NCI-H2107 treated with DMSO at 0.1 percent for 48 hours (cell line): ENCODE results near the gene SNN.

Experiments
- DNase-seq: peaks from one replicate; lab custom pipeline; 2025; ENCODE audit not compliant: unreplicated experiment; lab: John Stamatoyannopoulos, UW

Gene SNN

DNA sequence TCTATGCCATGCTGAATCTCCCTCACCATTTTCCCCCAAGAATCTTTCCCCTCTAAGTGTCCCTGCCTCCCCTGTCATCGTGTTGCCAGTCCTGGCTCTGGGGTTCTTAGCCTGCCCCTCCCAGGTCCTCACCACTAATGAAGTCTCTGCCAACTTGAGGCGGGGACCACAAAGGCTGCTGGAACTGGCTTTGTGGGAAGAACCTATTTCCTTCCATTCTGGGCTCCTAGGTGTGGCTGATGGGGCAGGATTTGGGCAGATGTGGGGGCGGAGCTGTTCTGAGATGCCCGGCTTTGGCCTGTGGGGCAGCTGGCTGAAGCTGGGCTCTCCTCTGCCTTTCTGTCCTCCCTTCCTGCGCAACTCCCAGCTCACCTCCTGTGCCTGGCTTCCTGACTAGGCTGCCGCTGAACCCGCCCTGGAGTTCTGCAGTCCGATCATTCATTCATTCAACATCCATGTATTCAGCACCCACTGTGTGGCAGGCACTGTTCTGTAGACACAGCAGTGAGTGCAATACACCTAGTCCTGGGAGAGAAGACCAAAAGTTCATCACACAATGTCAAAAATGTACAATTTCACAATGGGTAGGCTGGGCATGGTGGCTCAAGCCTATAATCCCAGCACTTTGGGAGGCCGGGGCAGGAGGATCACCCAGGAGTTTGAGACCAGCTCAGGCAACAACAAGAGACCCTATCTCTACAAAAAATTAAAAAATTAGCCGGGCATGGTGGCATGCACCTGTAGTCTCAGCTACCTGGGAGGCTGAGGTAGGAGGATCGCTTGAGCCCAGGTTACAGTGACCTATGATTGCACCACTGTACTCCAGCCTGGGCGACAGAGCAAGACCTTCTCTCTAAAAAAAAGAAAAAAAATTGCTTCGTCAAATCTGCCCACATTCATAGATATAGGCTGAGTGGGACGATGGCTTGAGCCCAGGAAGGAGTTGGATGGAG is 1.9 kb upstream of the SNN start:
- DNase-seq, result no peak

DNA sequence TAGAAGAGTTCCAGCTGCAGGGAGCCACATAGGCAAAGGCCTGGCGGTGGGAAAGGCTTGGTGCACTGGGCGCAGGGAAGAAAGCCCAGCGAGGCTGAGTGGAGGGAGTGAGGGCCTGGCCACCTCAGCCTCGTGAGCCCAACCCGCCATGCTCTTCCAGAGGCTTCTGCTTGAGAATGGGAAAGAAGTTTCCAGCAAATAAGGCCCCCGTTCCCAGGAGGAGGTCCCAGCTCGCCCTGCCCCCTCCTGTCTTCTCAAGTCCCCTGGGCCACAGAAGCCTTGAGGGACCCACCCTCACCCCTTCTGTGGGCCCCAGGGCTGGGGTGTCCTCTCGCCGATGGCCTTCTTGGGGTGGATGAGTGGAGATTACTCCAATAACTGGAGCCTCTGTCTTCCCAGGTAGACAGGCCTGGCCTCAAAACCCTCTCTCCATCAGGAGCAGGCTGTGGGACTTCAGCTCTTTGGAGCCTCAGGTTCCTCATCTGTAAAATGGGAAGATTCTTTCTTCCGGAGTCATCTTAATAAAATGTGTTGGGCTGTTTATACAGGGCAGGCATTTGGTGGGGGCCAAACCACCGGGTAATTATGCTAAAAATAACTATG is 933 bp upstream of the SNN start:
- DNase-seq, result no peak

DNA sequence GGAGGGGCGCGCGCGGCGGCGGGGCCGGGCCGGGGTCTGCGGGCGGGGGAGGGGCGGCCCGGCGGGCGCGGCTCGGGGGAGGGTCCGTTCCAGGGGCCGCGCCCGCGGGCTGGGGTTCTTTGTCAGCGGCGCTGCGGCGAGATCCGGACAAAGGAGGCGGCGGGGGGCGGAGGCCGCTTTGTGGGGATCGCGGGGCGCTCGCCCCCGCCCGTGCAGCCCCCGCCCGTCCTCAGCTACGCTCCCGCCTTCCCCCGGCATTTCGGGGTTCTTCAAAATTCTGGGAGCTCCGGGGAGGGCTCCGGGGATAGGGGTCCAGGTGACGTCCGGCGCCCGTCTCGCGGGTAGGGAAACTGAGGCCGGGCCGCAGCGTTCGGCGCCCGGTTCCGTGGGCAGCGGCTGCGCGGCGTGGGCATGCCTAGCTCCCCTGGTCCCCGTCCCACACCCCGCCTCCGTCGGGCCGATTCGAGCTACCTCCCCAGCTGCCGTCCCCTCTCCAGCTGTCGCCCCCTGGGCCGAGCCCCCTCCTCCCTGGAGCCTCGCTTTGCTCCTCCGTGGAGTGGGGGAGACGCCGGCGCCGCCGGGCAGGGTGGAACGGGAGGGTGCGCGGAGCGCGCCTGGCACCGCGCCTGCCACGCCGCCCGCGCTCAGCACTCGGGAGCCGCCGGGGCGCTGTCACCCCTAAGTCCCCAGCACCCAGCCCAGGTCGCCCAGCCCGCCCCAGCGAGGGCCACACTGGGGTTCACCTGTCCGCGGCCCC is 546 bp downstream of the SNN start:
- DNase-seq, result no peak

DNA sequence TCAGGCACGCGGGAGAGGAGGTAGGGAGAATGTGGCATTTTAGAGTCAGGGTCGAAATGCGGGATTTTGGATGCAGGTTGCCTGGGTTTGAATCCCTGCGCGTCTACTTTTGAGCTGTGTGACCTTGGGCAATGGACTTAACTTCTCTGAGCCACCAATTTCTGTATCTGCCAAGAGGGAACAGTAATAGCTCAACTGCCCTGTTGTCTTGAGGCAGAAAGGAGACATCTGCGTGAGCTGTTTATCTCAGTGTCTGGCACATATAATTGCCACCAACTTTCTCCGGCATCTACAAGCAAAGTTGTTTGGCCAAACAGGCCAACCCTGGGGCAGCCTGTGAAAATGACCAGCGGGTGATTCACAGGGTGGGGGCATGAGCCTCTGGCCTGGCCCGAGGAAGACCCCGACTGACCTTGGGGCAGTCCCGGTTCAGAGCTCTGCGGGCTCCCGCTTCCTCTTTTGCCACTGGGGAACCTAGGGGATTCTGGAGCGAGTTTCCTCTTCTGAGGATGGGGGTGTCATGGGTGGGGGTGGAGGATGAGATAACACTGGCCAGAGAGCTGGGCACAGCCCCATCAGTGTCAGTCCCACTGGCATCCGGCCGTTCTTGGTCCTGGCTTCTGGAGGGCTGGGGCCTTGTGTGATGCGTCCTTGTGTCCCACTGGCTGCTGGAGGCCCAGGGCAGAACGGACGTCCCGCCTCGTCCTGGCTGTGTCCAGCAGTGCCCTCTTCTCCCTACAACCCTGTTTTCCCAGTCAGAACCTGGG is 1.3 kb downstream of the SNN start:
- DNase-seq, result no peak

DNA sequence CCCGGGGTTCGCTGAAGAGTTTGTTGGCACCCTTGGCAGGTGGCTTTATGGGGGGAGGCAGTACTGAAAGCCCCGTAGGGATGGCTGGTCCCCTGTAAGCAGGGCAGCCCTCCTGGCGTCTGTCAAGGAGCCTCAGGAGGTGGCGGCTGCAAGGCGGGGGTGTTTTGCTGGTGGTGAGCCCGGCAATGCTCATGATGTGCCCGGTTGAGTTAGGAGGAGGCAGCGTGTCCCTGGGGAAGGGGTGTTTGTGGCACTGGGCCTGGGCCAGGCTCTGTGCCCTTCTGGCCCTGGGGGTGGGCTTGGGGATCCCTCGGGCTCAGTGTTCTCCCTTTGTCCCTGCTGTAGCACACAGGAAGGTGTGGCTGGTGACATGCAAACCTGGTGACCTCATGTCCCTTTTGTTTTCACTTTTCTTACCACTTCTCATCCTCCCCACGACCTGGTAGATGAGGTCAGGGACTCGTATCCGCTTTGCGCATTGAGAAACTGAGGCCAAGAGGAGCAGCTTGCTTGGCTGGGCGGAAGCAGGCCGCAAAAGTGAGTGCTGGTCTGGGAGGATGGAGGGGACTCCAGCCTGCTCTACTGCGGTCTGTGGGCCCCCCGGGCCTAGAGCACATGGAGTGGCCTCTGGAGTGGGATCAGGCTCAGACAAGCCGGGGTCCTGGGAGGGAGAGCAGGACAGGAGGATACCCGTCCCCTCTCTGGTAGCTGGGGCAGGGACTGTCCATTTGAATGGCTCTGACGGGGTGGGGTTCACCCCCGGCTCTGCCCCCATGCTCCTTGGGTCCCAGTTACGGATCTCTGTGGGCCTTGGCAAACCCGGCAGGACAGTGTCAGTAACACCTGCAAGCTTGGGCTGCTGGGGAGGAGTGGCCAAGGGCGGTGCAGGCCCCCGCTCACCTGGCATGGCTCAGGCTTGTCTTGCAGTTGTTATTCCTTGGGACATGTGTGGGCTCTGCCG is 2.2 kb downstream of the SNN start:
- DNase-seq, result no peak

DNA sequence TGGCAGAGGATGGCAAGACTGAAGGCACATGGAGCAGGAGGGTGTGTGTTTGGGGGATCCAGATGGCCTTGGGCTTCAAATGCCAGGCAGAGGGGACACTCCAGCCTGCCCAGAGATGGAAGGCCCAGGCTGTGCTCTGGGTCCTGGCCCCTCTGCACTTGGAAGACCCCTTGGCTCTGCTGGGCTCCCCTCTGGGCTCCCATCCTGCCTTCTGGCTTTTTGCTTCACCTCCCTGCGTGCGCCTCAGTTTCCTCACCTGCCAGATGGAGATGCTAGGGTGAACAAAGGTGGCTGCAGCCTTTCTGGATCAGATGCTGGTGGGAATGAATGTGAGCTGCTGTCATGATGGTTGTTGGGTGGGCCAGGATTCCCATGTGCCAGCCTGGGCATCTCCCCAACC is 3.0 kb downstream of the SNN start:
- no peak for DNase-seq

DNA sequence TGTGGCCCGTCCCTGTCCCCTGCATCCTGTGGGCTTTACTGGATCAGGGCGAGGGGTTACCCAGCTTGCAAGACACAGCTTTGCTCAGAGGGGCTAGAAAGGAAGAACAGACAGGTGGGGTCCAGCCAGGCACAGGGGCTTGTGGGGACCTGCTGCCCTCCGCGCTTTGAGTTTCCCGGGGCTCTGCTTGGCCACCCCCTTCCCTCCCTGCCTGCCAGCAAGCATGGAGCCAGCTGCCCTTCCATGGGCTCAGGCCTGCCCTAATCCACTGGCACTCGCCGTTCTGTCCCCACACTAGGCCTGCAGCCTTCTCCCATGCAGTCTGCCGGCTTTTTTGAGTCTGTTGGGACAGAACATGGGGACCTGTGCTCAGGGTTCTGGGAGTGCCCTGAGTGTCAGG is 3.4 kb downstream of the SNN start:
- DNase-seq, result no peak

DNA sequence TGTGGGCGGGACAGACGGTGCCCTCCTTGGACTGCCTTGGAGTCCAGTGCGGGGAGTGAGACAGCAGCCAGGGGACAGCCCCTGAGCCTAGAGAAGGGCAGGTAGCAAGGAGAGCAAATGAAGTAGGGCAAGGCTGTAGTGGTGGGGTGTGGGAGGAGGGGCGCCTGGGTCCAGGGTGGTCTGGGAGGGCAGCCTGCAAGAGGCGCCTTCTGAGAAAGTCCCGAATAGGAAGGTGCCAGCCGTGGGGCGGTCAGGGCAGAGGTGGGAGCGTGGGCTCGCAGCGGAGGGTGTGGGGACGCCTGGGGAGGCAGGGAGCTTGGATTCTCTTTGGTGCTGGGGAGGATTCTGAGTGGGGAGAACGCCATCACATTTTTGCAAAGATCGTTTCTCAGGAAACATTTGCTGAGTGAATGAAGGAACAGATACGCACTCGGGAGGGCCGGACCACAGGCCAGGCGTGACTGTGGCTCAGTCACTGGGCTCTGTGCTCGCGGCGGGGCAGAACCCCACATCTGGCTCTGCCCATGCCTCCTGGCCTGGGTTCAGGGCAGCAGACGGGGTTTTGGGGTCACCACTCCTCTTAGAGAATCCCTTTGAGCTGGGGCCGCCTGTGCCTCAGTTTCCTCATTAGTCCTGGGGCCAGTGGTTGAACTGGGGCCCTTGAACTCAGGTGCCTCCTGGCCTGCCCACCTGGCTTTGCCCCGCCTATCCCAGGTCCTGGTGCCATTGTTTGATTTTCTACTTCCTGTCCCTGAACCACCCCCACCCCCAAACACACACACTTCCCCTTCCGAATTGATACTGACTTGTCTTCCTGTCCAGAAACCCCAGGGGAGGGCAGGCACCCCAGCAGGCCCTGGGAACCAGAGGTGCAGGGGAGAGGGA is 4.2 kb downstream of the SNN start:
- no peak for DNase-seq

DNA sequence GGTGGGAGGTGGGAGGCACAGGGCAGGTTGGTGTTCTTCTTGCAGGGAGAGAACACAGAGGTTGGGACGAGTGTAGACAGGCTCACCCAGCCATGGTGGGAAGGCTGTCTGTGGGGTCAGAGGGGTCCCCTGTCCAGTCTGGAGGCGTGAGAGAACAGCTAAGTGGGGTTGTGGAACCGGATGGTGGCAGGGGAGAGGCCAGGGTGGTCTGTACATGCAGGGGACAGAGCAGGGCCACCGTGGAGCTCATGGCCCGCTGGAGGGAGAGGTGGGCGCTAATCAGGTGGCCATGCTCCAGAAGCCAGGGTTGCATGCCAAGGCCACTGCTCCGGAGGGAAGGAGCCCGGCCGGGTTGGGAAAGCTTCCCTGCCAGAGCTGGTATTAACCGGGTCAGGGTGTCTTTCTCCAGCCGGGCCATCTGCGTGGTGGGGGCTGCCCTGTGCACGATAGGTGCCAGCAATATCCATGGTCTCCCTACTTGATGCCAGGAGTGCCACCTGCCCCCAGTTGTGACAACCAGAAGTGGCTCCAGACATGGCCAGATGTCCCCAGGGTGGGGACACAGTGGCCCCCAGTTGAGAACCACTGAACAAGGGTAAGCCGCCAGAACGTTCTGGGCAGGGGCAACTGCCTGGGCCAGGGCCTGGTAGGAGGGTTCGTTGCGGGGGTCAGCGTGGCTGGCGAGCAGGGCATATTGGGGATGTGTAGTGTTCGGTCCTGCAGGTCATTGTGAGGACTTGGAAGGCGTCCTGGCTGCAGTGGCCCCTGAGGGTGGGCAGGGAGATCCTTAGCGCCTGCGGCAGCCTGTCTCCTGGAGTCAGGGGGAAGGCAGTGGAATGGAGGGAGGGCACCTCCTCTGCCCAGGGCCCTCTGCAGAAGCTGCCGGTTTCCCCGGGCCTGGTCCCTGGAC is 5.1 kb downstream of the SNN start:
- no peak for DNase-seq

DNA sequence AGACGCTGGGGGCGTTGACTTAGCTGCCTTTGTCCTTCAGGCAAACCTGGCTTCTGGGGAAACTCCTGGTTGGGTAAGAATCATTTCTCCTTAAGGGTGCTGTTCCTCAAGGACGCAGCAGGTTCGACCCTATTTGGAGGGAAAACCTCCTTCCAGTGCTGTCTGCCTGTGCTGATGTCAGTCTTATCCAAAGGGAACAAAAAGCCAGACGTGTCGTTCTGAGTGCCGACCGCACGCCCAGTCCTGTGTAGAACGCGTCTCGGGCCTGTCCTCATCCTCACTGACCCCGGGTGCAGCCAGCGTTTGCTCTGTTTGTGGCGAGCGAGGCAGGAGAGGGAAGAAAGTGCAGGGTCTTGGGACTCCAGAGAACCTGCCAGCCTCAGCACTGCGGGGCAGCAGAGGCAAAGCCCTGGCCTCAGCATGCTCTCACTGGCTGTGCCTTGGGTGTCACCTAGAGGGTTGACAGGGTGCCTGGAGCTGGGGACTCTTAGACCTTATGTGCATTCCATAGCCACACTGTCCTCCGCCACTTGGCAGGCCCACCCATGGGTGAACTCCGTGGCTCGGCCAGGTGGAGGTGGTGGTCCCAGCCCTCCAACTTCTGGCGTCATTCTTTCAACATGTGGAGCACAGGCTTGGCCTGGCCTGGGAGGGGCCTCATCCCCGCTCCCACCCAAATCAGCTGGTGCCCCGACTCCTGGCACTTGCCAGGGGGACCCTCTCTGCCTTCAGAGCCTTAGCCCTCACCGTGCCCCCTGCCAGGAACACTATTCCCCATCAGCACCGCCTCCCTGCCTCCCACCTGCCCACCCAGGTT is 6.0 kb downstream of the SNN start:
- no peak for DNase-seq

DNA sequence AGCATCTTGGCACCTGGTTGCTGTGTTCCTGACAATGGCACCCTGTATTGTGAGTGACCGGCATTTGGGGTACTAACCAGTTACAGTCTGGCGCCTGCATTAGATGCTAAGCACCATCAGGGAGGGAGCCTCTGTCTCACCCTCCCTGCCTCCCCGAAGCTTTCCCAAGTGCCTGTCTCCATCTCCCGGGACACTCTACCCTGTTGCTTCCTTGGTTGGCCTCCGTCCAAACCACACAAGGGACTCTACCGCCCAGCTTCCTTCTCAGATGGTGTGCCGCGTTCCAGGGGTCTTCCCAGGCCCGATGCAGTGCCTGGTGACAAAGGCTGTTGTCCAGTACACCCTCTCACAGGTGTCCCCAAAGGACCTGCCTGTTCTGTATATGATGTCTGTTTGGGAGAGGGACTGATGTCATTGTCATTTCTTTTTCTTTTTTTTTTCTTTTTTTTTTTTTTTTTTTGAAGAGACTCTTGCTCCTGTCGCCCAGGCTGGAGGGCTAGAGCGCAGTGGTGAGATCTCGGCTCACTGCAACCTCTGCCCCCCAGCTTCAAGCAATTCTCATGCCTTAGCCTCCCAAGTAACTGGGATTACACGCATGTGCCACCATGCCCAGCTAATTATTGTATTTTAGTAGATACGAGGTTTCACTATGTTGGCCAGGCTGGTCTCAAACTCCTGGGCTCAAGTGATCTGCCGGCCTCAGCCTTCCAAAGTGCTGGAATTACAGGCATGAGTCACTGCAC is 6.7 kb downstream of the SNN start:
- no peak for DNase-seq

DNA sequence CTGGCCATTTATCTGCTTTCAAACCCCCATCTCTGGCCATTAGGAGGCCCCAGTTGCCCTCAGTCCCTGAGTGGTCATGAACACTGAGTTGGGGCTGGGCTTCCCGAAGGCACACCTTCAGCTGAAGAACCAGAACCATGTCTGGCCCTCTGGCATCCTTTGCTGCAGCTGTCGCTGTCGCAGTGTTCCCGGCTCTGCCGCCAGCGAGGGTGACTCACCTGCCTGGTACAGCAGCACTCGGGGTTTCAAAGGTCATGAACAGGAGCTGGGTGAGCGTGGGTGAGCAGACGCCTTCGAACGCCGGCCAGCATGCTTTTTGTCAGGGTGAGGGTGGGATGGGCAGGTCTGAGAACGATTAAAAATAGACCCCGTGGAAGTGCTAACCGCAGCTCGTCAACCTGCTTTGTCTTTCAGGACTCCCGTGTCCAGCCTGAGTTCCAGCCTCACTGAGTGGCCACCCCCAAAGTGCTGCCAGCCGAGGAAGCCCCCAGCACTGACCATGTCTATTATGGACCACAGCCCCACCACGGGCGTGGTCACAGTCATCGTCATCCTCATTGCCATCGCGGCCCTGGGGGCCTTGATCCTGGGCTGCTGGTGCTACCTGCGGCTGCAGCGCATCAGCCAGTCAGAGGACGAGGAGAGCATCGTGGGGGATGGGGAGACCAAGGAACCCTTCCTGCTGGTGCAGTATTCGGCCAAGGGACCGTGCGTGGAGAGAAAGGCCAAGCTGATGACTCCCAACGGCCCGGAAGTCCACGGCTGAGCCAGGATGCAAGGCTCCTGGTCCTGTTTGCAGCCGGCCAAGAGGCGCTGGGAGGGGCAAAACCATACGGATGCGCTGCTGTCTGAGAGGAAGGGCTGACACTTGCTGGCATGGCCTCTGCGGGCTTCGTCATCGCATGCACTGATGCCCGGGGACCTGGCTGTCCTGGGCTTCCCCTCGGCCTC is 7.6 kb downstream of the SNN start:
- no peak for DNase-seq

DNA sequence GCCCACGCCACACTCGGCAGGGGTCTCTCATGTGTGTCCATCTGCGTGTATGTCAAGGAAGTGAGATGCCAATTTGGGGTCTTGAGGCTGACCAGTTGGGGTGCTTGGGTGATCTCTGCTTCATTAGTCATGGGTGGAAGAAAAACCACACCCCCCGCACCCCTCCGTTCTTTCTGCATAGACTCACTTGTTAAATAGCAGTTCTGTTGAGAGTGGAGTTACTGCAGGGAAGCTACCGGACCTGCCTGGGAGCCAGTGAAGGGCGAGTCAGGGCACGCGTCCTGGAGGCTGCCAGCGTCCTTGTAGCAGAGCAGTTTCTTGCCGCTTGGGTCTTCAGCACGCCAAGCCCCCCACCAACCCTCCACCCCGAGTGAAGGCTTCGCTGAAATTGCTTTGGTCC is 8.5 kb downstream of the SNN start:
- DNase-seq, result no peak

DNA sequence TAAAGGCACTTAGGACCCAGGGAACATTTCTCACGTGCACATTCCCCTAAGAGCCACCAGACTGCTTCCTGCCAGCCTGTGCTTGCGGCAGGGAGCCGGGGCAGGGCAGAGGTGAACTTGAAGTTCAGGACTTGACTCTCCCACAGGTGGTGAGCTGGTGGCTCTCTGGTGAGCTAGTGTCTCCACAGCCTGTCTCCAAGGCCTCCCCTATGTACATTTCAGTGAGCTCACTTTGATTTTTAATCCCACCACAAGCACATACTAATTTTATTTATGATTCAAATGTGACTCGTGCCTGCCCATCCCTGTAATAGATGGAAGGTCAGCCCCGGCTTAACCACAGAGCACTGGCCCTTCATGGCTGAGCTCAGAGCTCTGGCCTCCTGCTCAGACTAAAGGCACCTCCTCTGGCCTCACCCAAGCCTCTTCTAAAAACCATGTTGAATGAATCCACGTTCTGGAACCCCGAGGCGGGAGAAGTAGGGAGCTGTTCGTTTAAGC is 9.2 kb downstream of the SNN start:
- no peak for DNase-seq
